Effector memory CD4-positive, alpha-beta T cell (primary cell): Measurements from ENCODE around the gene LRIT3.

ENCODE experiments used
- DNase-seq, 3 donors: peaks; one replicate each; pipeline ENCODE4 v3.0.0-alpha.2; 2020
- H3K27ac ChIP-seq: 2 replicates; pipeline ENCODE4 v1.7.0; 2013; ENCODE audit warnings: mild to moderate bottlenecking, low read length, moderate library complexity; ENCODE audit not compliant: insufficient read depth, poor library complexity, severe bottlenecking
- H3K27me3 ChIP-seq: replicated peaks from 2 replicates; pipeline ENCODE4 v1.7.0; 2013; ENCODE audit warnings: mild to moderate bottlenecking, low read length; ENCODE audit not compliant: insufficient read depth, control insufficient read depth, poor library complexity, severe bottlenecking
- H3K36me3 ChIP-seq: 2 replicates; pipeline ENCODE4 v1.7.0; 2013; ENCODE audit warnings: mild to moderate bottlenecking, low read length, moderate library complexity; ENCODE audit not compliant: control insufficient read depth, insufficient read depth
- H3K4me1 ChIP-seq: 2 replicates; pipeline ENCODE4 v1.7.0; 2013; ENCODE audit warnings: low read length, mild to moderate bottlenecking; ENCODE audit not compliant: control insufficient read depth, insufficient read depth, poor library complexity, severe bottlenecking
- H3K4me3 ChIP-seq: 2 replicates; pipeline ENCODE4 v1.7.0; 2013; ENCODE audit warnings: low read length, low read depth, mild to moderate bottlenecking; ENCODE audit not compliant: insufficient read depth, poor library complexity, severe bottlenecking
- H3K9me3 ChIP-seq: 2 replicates; pipeline ENCODE4 v1.7.0; 2013; ENCODE audit warnings: mild to moderate bottlenecking, low read length, moderate library complexity; ENCODE audit not compliant: control insufficient read depth

Gene LRIT3

DNA sequence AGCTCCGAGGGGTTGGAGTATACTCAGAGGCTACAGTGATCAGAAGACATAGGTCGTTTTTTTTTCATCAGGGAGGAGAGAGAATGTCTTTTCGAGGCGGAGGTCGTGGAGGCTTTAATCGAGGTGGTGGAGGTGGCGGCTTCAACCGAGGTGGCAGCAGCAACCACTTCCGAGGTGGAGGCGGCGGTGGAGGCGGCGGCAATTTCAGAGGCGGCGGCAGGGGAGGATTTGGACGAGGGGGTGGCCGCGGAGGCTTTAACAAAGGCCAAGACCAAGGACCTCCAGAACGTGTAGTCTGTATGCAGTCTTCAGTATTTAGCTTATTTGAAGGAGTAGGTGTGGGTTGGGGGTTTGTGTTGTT is 31.8 kb upstream of the LRIT3 start:
- peaks cover 9% of the 10 kb centered on the region for H3K36me3 ChIP-seq
- peaks cover 5% of the 10 kb centered on the region for H3K4me1 ChIP-seq
- H3K27ac ChIP-seq = peak overlapping the region; percentile 88
- H3K9me3 ChIP-seq = no peaks in the 10 kb centered on the region
- peak; percentile 22 to 34 (median 27) for DNase-seq
- H3K27me3 ChIP-seq = no peaks in the 10 kb centered on the region
- peak overlapping the region; percentile 84 for H3K4me3 ChIP-seq

DNA sequence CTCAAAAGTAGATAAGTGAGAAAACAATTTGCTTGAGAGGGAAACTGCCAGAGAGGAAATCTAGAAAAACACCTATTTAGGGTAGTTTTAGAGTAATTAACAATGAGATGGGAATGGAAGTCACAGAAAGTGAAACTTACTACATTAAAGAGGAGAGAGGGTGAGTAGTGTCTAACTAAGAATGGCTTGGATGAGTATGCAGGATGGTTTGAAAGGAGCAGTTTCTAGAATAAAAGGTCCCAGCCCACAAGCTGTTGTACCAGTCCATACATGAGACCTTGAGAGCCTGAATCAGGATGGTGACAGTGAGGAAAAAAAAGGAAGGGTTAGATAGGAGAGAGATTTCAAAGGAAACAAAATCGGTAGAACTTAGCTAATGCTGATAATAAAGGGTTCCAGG is 31.0 kb upstream of the LRIT3 start:
- H3K4me3 ChIP-seq = no peak overlapping the region

DNA sequence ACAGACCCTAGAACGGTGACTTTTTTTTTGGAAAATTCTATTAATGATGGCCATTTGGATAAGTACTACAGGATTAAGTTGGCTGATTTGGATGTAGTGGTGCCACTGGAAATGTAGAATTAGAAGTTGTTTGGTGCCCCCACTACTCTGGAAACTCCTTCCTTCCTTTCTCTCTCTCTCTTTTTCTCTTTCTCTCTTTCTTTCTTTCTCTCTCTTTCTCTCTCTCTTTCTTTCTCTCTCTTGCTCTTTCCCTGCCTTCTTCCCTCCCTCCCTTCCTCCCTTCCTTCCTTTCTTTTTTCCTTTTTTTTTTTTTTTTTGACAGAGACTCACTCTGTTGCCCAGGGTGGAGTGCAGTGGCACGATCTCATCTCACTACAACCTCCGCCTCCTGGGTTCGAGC is 29.6 kb upstream of the LRIT3 start:
- Histone ChIP-seq H3K27me3 (no peaks in the 10 kb centered on the region), H3K9me3 (no peaks in the 10 kb centered on the region), H3K4me1 (peaks cover 5% of the 10 kb centered on the region), H3K27ac (no peak overlapping the region), H3K36me3 (peaks cover 20% of the 10 kb centered on the region), H3K4me3 (no peak overlapping the region)
- DNase-seq = no peak

More for the DNA sequence above, 31.0 kb upstream of the LRIT3 start:
- no peak for DNase-seq
- Histone ChIP-seq H3K27ac (no peak overlapping the region), H3K9me3 (no peaks in the 10 kb centered on the region), H3K27me3 (no peaks in the 10 kb centered on the region), H3K4me1 (peaks cover 5% of the 10 kb centered on the region), H3K36me3 (peaks cover 10% of the 10 kb centered on the region)

DNA sequence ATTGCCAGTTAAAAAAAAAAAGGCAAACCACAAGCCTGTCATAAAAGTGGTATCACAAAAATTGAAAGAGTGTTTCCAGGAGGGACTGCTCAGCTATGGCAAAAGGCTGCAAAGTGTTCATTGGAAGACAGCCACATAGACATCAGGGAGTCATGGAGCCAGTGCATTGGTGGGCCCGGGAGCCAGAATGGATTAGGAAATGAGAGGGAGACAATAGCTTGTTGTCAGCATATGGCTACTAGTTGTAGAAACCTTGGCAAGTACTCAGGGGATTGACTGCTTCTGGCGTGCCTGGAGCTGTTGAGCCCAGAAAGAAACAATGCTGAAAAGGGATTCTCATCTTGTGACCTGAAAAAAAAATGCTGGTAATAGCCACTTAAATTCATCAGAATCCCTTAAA is 27.3 kb upstream of the LRIT3 start:
- no peak for DNase-seq
- Histone ChIP-seq H3K9me3 (no peaks in the 10 kb centered on the region), H3K27ac (no peak overlapping the region), H3K4me3 (no peak overlapping the region), H3K4me1 (peaks cover 5% of the 10 kb centered on the region), H3K36me3 (peaks cover 32% of the 10 kb centered on the region), H3K27me3 (no peaks in the 10 kb centered on the region)

DNA sequence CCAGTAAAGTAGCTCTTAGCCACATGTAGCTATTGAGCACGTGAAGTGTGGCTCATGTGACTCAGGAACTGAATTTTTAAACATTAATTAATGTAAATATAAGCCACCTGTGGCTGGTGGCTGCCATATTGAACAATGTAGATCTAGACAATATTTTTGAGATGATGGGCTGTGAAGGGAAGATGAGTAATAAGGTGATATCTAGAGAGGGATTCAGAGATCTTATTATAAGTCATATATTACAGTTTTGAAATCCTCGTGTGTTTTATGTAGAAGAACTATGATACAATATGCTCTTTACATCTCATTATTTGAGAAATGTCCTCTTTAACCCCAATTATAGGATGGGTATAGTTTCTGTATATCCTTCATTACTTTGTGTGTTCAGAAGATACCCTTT is 26.7 kb upstream of the LRIT3 start:
- Histone ChIP-seq H3K9me3 (no peaks in the 10 kb centered on the region), H3K4me3 (no peak overlapping the region), H3K4me1 (peaks cover 4% of the 10 kb centered on the region), H3K27ac (no peak overlapping the region), H3K27me3 (no peaks in the 10 kb centered on the region), H3K36me3 (peaks cover 32% of the 10 kb centered on the region)
- DNase-seq = no peak

DNA sequence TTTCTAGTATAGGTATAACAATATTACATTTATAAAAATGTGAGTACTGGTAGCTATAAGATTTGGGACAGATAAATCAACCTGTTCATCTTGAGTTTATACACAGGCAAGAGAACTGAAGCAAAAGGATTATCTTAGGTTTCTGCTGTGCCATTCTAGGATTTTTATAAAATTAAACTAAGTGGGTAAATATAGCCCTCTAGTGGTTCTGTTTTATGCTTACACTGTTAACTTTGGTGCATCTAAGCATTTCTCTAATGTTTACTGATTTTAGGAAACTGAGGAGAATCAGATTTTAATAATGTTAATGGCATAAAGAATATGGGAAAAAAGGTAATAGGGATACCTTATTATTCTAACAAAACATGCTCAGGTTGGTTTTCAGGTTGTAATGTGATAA is 21.2 kb upstream of the LRIT3 start:
- H3K27ac ChIP-seq = no peak overlapping the region
- no peak overlapping the region for H3K4me3 ChIP-seq
- DNase-seq = no peak
- H3K9me3 ChIP-seq = no peaks in the 10 kb centered on the region
- peaks cover 22% of the 10 kb centered on the region for H3K36me3 ChIP-seq
- no peaks in the 10 kb centered on the region for H3K4me1 ChIP-seq
- H3K27me3 ChIP-seq = no peaks in the 10 kb centered on the region

DNA sequence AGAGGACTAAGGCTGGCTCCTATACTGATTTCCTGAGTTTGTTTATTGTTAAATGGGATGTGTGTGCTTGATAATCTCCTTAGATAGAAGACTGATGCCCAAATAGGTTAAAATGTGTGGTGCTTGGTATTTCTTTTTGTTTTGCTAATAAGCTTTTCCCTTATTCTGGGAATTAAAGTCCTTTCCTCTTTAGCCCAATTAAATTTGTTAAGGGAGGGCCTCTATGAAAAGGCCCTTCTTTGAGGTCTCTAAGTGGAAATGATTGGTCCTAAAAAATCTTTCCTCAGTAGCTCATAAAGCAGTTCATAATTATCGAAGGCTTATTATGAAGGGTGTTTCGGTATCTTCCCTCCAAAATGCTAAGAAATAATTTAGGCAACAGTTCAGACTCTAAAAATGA is 20.2 kb upstream of the LRIT3 start, which contains the start of gene RRH:
Gene RRH (plus strand): TSS at position 301 of the 400 bp plus-strand sequence. CDS start 56 bp downstream, at position 357.
- Histone ChIP-seq H3K4me3 (no peak within 1 kb of the TSS), H3K36me3 (peaks cover 18% of the 10 kb centered on the region), H3K27me3 (no peaks in the 10 kb centered on the region), H3K9me3 (no peaks in the 10 kb centered on the region), H3K4me1 (no peaks in the 10 kb centered on the region), H3K27ac (no peak within 1 kb of the TSS)
- DNase-seq = no peak

DNA sequence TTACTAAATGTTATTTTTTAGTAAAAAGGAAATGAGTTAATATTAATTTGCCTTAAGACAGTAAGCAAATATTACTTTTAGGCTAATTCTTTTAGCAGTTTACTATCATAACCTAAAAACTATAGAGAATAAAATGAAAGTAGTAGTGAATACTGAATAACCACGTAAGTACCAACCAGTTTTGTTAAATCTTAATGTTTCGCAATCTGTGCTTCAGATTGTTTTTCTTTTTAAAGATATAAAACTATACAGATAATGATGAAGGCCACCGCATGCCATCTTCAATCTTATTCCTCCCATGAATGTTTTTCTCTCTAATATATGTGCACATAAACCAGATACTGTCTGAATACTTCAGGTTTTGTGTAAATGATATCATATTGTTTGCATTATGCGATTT is 14.2 kb upstream of the LRIT3 start:
- no peaks in the 10 kb centered on the region for H3K9me3 ChIP-seq
- no peak overlapping the region for H3K27ac ChIP-seq
- no peaks in the 10 kb centered on the region for H3K27me3 ChIP-seq
- no peaks in the 10 kb centered on the region for H3K4me1 ChIP-seq
- H3K4me3 ChIP-seq = no peak overlapping the region
- no peak for DNase-seq
- H3K36me3 ChIP-seq = no peaks in the 10 kb centered on the region

DNA sequence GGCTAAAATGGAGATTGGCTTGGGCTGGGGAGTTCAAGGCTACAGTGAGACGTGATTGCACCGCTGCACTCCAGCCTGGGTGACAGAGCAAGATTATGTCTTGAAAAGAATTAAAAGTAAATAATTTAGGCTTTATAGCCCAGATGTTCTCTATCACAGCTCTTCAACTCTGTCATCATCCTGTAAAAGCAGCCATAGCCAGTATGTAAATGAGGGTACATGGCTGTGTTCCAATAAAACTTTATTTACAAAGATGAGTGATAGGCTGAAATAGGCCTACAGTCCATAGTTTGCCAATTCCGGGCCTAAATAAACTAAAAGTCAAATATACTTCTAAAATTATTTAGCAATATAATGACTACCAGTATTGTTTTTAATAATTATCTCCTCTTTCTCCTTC is 10.9 kb upstream of the LRIT3 start:
- no peaks in the 10 kb centered on the region for H3K9me3 ChIP-seq
- no peaks in the 10 kb centered on the region for H3K4me1 ChIP-seq
- H3K4me3 ChIP-seq = no peak overlapping the region
- H3K36me3 ChIP-seq = no peaks in the 10 kb centered on the region
- no peak overlapping the region for H3K27ac ChIP-seq
- H3K27me3 ChIP-seq = no peaks in the 10 kb centered on the region
- no peak for DNase-seq

DNA sequence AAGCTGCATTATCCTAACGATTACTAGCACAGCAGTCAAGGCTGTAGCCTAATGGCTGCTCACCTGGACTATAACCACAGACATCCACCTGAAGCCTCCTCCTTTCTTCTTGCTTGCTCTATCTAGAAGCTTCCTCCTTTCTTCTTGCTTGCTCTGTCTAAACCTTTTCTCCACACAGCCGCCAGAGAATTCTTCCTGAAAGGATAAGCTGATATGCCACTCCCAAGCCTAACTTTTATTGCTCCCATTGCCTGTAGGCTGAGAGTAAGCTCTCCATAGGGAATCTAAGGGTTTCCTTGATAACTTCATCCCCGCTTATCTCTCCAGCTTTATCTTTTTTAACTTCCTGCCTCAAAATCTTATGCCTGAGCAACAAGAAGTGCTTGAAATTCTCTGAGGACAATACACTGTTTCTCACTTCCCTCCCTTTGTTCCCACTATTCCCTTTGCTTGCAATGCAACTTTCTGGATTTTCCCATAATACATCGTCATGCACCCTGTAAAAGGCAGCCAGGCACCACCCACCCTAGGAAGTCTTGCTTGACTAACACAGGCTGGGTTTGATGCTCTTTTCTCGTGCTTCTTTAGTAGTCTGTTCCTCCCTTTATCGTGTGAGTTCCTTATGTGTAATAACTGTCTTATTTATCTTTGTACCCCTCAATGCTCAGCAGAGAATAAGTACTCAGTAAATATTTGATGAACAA is 1.4 kb upstream of the LRIT3 start:
- DNase-seq = no peak
- no peaks in the 10 kb centered on the region for H3K9me3 ChIP-seq
- H3K4me3 ChIP-seq = no peak overlapping the region
- no peak overlapping the region for H3K27ac ChIP-seq
- H3K4me1 ChIP-seq = no peaks in the 10 kb centered on the region
- no peaks in the 10 kb centered on the region for H3K36me3 ChIP-seq
- no peaks in the 10 kb centered on the region for H3K27me3 ChIP-seq
